SW 1271 (cell line): ENCODE results near the gene PLXDC1.

Experiments used
- DNase-seq, 2 experiments: peaks; one replicate each; lab custom pipeline; 2025; lab: John Stamatoyannopoulos, UW

PLXDC1 gene

GRCh38 chr17:39151150-39151942 is at the start of gene PLXDC1:
TSS of gene PLXDC1 (minus strand) at chr17:39151637. CDS start at chr17:39151437, 200 bp downstream.
- no peak for DNase-seq

- DNase-seq, result no peak
Measured at GRCh38 chr17:39200957-39201510, 49.6 kb upstream of the PLXDC1 start.

GRCh38 chr17:39200070-39200879 is 48.8 kb upstream of the PLXDC1 start, which contains the start of gene RPL19:
TSS of gene RPL19 (plus strand) at chr17:39200283. CDS start at chr17:39200345, 62 bp downstream.
- DNase-seq, result peak in 1 of 2 experiments; percentile 71

- DNase-seq, result peak; percentile 71 to 92
Measured at GRCh38 chr17:39199820-39200069, 48.3 kb upstream of the PLXDC1 start.

GRCh38 chr17:39198186-39198566 is 46.7 kb upstream of the PLXDC1 start:
- no peak for DNase-seq

GRCh38 chr17:39197380-39198185 is 46.1 kb upstream of the PLXDC1 start, which contains the start of gene CACNB1:
TSS of gene CACNB1 (minus strand) at chr17:39197669. CDS start at chr17:39197495, 174 bp downstream.
- DNase-seq, result peak in 1 of 2 experiments; percentile 68

GRCh38 chr17:39196808-39197291 is 45.4 kb upstream of the PLXDC1 start:
- DNase-seq, result peak in 1 of 2 experiments; percentile 54

- DNase-seq, result no peak
Measured at GRCh38 chr17:39196241-39196807, 44.9 kb upstream of the PLXDC1 start.

- no peak for DNase-seq
Measured at GRCh38 chr17:39195568-39196160, 44.2 kb upstream of the PLXDC1 start.

- no peak for DNase-seq
Measured at GRCh38 chr17:39194985-39195524, 43.6 kb upstream of the PLXDC1 start.

GRCh38 chr17:39194089-39194984 is 42.9 kb upstream of the PLXDC1 start:
- DNase-seq, result peak in 1 of 2 experiments; percentile 40

GRCh38 chr17:39193346-39193745 is 41.9 kb upstream of the PLXDC1 start:
- no peak for DNase-seq

GRCh38 chr17:39192901-39193300 is 41.5 kb upstream of the PLXDC1 start:
- no peak for DNase-seq

GRCh38 chr17:39191750-39192510 is 40.5 kb upstream of the PLXDC1 start:
- no peak for DNase-seq

GRCh38 chr17:39187152-39187830 is 35.9 kb upstream of the PLXDC1 start:
- no peak for DNase-seq

GRCh38 chr17:39186481-39187002 is 35.1 kb upstream of the PLXDC1 start:
- DNase-seq, result no peak

- DNase-seq, result no peak
Measured at GRCh38 chr17:39183720-39184119, 32.3 kb upstream of the PLXDC1 start.

GRCh38 chr17:39183045-39183444 is 31.6 kb upstream of the PLXDC1 start:
- DNase-seq, result no peak
